Activated T-helper 2 cell treated with anti-CD3 and anti-CD28 coated beads, Interferon-gamma antibody, Interleukin-2, Interleukin-4, amounts not matched to agents 10 μg/mL and 5 μg/mL and 100 μg/mL, durations not matched to agents 14 hours and 24 hours and 36 hours (primary cell): Measurements from ENCODE around the gene HTT. TPM values are rescaled to one million over a fixed set of nuclear protein-coding genes. Genes with fewer than 3 reads are reported as not detected.
"Not testable (repeated sequence)": the region's sequence is repeated elsewhere in the genome, so short reads cannot be mapped to it uniquely, and the experiment has no call there.

Experiments
- DNase-seq: peaks from one replicate; pipeline ENCODE4 v3.0.0; 2021; ENCODE audit warnings: low spot score
- H3K27ac Mint-ChIP-seq: one replicate; pipeline ENCODE4 v1.8.0; 2021; ENCODE audit warnings: mixed read lengths
- H3K27me3 Mint-ChIP-seq: one replicate; pipeline ENCODE4 v1.8.0; 2021; ENCODE audit warnings: low read depth, mixed read lengths
- H3K36me3 Mint-ChIP-seq: one replicate; pipeline ENCODE4 v1.8.0; 2021; ENCODE audit warnings: low read depth, mixed read lengths
- H3K4me1 Mint-ChIP-seq: one replicate; pipeline ENCODE4 v1.8.0; 2021; ENCODE audit warnings: low read depth, mixed read lengths
- H3K4me3 Mint-ChIP-seq: one replicate; pipeline ENCODE4 v1.8.0; 2021; ENCODE audit warnings: low read depth, mild to moderate bottlenecking, moderate library complexity, mixed read lengths
- H3K9me3 Mint-ChIP-seq: one replicate; pipeline ENCODE4 v1.8.0; 2021; ENCODE audit warnings: mixed read lengths
- intact Hi-C: fragments of 100-400 bp; cut with micrococcal nuclease; formaldehyde crosslinking; loops from one replicate; pipeline ENCODE4 v1.15.1; 2023
- total RNA-seq: library from RNA; stranded (reverse); gene quantifications from 2 replicates; pipeline ENCODE4 v1.2.3, GENCODE V29; 2022

The HTT gene
- total RNA-seq, 1 donor from 2014 or later, result 65.3 TPM

DNA sequence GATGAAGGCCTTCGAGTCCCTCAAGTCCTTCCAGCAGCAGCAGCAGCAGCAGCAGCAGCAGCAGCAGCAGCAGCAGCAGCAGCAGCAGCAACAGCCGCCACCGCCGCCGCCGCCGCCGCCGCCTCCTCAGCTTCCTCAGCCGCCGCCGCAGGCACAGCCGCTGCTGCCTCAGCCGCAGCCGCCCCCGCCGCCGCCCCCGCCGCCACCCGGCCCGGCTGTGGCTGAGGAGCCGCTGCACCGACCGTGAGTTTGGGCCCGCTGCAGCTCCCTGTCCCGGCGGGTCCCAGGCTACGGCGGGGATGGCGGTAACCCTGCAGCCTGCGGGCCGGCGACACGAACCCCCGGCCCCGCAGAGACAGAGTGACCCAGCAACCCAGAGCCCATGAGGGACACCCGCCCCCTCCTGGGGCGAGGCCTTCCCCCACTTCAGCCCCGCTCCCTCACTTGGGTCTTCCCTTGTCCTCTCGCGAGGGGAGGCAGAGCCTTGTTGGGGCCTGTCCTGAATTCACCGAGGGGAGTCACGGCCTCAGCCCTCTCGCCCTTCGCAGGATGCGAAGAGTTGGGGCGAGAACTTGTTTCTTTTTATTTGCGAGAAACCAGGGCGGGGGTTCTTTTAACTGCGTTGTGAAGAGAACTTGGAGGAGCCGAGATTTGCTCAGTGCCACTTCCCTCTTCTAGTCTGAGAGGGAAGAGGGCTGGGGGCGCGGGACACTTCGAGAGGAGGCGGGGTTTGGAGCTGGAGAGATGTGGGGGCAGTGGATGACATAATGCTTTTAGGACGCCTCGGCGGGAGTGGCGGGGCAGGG, 568 bp downstream of the HTT start:
- Mint-ChIP-seq H3K4me3 (peak overlapping the region; percentile 89), H3K9me3 (no peaks in the 10 kb centered on the region)
- intact Hi-C loops, result loop anchor here (1.0 to 10.0 kb wide), 6 partner anchors 28 to 1360 kb away; partner anchors contain the start of genes GRK4, NOP14 and SLBP

DNA sequence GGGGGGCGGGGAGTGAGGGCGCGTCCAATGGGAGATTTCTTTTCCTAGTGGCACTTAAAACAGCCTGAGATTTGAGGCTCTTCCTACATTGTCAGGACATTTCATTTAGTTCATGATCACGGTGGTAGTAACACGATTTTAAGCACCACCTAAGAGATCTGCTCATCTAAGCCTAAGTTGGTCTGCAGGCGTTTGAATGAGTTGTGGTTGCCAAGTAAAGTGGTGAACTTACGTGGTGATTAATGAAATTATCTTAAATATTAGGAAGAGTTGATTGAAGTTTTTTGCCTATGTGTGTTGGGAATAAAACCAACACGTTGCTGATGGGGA, 1.1 kb downstream of the HTT start:
- Mint-ChIP-seq H3K27me3 (no peaks in the 10 kb centered on the region), H3K4me1 (peaks cover 24% of the 10 kb centered on the region), H3K36me3 (peaks cover 16% of the 10 kb centered on the region), H3K27ac (no peak overlapping the region), H3K4me3 (peak overlapping the region; percentile 89), H3K9me3 (no peaks in the 10 kb centered on the region)
- intact Hi-C loops, result loop anchor here (10.0 kb wide), 1 partner anchor 1361 kb away; the partner anchor contains the start of gene SLBP
- DNase-seq, result no peak

More for the DNA sequence above, 568 bp downstream of the HTT start:
- H3K27ac Mint-ChIP-seq, result peak overlapping the region; percentile 78
- DNase-seq, result peak; percentile 33
- peaks cover 22% of the 10 kb centered on the region for H3K4me1 Mint-ChIP-seq
- H3K36me3 Mint-ChIP-seq, result peaks cover 13% of the 10 kb centered on the region
- H3K27me3 Mint-ChIP-seq, result no peaks in the 10 kb centered on the region

DNA sequence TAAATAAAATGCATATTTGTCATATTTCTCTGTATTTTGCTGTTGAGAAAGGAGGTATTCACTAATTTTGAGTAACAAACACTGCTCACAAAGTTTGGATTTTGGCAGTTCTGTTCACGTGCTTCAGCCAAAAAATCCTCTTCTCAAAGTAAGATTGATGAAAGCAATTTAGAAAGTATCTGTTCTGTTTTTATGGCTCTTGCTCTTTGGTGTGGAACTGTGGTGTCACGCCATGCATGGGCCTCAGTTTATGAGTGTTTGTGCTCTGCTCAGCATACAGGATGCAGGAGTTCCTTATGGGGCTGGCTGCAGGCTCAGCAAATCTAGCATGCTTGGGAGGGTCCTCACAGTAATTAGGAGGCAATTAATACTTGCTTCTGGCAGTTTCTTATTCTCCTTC, 3.3 kb downstream of the HTT start:
- DNase-seq, result no peak
- peaks cover 16% of the 10 kb centered on the region for H3K36me3 Mint-ChIP-seq
- no peaks in the 10 kb centered on the region for H3K27me3 Mint-ChIP-seq
- intact Hi-C loops, result loop anchor here (10.0 kb wide), 1 partner anchor 1363 kb away; the partner anchor contains the start of gene SLBP
- peak overlapping the region; percentile 67 for H3K27ac Mint-ChIP-seq
- H3K9me3 Mint-ChIP-seq, result no peaks in the 10 kb centered on the region
- H3K4me1 Mint-ChIP-seq, result peaks cover 32% of the 10 kb centered on the region
- H3K4me3 Mint-ChIP-seq, result peak overlapping the region; percentile 37

DNA sequence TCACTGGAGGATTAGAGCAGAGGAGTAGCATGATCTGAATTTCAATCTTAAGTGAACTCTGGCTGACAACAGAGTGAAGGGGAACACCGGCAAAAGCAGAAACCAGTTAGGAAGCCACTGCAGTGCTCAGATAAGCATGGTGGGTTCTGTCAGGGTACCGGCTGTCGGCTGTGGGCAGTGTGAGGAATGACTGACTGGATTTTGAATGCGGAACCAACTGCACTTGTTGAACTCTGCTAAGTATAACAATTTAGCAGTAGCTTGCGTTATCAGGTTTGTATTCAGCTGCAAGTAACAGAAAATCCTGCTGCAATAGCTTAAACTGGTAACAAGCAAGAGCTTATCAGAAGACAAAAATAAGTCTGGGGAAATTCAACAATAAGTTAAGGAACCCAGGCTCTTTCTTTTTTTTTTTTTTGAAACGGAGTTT, 5.2 kb downstream of the HTT start:
- Mint-ChIP-seq H3K4me1 (peaks cover 40% of the 10 kb centered on the region), H3K4me3 (no peak overlapping the region)

DNA sequence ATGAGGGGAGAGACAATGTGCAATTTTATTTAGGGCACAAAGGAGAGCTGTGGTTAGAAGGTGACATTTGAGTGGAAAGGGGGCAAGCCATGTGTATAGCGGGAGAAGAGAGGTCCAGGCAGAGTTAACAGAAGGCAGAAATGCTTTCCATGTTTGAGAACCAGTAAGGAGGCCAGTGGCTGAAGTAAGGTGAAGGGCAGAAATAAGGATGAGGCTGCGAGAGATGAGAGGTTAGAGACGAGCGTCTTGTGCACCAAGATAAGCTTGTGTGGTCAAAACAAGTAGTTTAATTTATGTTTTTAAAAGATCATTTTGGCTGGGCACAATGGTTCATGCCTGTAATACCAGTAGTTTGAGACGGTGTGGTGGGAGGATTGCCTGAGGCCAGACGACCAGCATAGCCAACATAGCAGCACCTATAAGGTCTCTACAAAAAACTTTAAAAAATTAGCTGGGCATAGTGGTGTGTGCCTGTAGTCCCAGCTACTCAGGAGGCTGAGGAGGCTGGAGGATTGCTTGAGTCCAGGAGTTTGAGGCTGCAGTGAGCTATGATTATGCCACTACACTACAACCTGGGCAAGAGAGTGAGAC, 8.5 kb downstream of the HTT start:
- H3K27me3 Mint-ChIP-seq, result no peaks in the 10 kb centered on the region

More for the DNA sequence above, 5.2 kb downstream of the HTT start:
- Mint-ChIP-seq H3K27me3 (no peaks in the 10 kb centered on the region), H3K9me3 (no peaks in the 10 kb centered on the region), H3K36me3 (peaks cover 22% of the 10 kb centered on the region), H3K27ac (no peak overlapping the region)
- DNase-seq, result no peak
- intact Hi-C loops, result loop anchor here (10.0 kb wide), 1 partner anchor 1365 kb away; the partner anchor contains the start of gene SLBP

DNA sequence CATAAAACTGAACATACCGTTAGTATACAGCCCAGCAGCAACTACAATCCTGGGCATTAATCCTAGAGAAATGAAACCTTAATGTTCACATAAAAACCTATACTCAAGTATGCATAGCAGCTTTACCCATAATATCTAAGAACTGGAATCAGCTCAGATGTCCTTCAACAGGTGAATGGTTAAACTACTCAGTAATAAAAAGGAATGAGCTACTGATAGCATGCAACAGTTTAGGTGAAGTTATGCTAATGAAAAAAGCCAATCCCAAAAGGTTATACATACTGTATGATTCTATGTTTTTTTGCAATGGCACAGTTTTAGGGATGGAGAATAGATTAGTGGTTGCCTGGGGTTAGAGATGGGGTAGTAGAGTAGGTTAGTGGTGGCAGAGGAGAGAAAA, 9.3 kb downstream of the HTT start:
- Mint-ChIP-seq H3K4me1 (peaks cover 42% of the 10 kb centered on the region), H3K9me3 (no peaks in the 10 kb centered on the region), H3K27ac (peak overlapping the region; percentile 45), H3K27me3 (no peaks in the 10 kb centered on the region), H3K36me3 (peaks cover 33% of the 10 kb centered on the region), H3K4me3 (no peak overlapping the region)
- intact Hi-C loops, result no loop called here
- DNase-seq, result no peak

More for the DNA sequence above, 8.5 kb downstream of the HTT start:
- intact Hi-C loops, result no loop called here
- Mint-ChIP-seq H3K4me3 (no peak overlapping the region), H3K27ac (peak overlapping the region; percentile 7), H3K4me1 (peaks cover 41% of the 10 kb centered on the region), H3K36me3 (peaks cover 29% of the 10 kb centered on the region), H3K9me3 (no peaks in the 10 kb centered on the region)
- no peak for DNase-seq

DNA sequence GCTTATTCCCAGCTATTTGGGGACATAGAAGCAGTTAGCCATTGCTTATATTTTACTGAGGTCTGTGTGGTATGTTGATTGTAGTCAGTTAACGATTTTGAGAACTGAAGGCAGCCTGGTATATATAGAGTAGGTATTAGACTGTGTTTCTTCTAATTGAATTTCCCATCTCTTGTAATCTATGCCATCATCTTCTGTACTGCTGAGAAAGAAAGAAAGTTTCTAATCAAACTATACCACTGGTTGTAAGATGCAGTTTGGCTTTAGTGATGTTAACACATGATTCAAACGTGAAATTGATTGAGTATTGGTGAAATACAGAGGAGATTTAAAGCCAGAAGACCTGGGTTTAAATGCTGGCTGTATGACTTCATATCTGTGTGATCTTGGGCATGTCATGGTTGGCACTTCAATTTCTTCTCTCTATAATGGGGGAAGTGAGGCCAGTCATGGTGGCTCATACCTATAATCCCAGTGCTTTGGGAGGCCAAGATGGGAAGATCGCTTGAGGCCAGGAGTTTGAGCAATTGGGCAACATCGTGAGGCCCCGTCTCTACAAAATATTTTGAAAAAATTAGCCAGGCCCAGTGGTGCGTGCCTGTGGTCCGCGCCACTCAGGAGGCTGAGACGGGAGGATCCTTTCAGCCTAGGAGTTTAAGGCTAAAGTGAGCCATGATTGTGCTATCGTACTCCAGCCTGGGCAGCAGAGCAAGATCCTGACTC, 11.6 kb downstream of the HTT start:
- Mint-ChIP-seq H3K27me3 (no peaks in the 10 kb centered on the region), H3K36me3 (peaks cover 29% of the 10 kb centered on the region), H3K4me1 (peaks cover 45% of the 10 kb centered on the region), H3K9me3 (no peaks in the 10 kb centered on the region), H3K27ac (peak overlapping the region; percentile 67), H3K4me3 (no peak overlapping the region)
- intact Hi-C loops, result loop anchor here (5.0 kb wide), 2 partner anchors 39 to 124 kb away; partner anchors contain the start of genes GRK4 and NOP14
- DNase-seq, result no peak

DNA sequence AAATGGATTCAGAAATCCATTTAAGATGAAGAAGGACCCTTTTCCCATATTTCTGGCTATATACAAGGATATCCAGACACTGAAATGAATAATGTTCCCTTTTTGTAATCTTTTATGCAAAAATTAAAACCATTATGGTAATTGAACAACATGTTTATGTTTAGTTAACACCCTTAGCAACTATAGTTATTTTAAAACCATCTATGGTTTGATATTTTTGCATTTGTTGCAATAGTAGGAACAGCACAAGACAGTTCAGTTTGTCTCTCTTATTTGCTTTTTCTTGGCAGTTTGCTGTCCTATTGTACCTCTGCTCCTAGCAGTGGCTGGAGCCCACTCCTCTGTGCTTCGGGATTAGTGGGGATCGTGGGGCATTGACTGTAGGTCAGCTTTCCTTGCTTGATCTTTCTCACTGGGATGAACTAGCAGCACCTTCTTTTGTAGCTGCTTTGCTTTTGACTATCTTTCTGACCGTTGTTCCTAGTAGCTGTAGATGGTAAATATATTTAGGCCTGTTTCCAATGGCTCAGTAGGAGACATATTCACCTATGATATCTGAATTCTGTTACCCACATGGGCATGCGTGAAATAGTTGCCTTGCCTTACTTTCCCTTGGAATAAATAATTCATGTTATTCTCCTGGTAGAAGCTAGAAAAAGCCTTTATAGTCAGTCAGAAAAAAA, 12.8 kb downstream of the HTT start:
- DNase-seq, result no peak
- intact Hi-C loops, result loop anchor here (5.0 kb wide), 2 partner anchors 40 to 125 kb away; partner anchors contain the start of genes GRK4 and NOP14
- Mint-ChIP-seq H3K27me3 (no peaks in the 10 kb centered on the region), H3K9me3 (no peaks in the 10 kb centered on the region), H3K4me1 (peaks cover 47% of the 10 kb centered on the region), H3K4me3 (no peak overlapping the region), H3K27ac (no peak overlapping the region), H3K36me3 (peaks cover 29% of the 10 kb centered on the region)

DNA sequence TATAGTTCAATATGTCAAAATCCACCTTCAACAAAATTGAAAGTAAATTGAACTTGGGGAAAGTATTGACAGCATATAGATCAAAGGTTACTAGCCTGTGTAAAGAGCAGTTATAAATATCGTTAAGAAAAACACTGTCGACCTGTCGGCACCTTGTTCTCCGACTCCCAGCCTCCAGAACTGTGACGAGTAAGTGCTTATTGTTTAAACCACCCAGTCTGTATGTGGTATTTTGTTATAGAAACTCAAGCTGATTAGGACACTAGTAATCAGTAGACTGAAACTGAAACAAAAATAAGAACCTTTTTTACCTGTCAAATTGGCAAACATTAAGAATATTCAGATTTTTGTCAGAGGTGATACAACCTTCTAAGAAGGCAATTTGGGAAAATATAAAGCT, 17.0 kb downstream of the HTT start:
- Mint-ChIP-seq H3K36me3 (peaks cover 48% of the 10 kb centered on the region), H3K4me1 (peaks cover 21% of the 10 kb centered on the region), H3K27me3 (no peaks in the 10 kb centered on the region), H3K4me3 (peak overlapping the region; percentile 21), H3K27ac (no peak overlapping the region), H3K9me3 (no peaks in the 10 kb centered on the region)
- no peak for DNase-seq
- intact Hi-C loops, result no loop called here

DNA sequence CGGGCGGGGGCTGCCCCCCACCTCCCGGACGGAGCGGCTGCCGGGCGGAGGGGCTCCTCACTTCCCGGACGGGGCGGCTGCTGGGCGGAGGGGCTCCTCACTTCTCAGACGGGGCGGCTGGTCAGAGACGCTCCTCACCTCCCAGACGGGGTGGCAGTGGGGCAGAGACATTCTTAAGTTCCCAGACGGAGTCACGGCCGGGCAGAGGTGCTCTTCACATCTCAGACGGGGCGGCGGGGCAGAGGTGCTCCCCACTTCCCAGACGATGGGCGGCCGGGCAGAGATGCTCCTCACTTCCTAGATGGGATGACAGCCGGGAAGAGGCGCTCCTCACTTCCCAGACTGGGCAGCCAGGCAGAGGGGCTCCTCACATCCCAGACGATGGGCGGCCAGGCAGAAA, 20.2 kb downstream of the HTT start:
- peaks cover 39% of the 10 kb centered on the region for H3K36me3 Mint-ChIP-seq
- H3K27me3 Mint-ChIP-seq, H3K4me1 Mint-ChIP-seq, intact Hi-C loops, DNase-seq, H3K4me3 Mint-ChIP-seq, H3K9me3 Mint-ChIP-seq, H3K27ac Mint-ChIP-seq: not testable (repeated sequence)

DNA sequence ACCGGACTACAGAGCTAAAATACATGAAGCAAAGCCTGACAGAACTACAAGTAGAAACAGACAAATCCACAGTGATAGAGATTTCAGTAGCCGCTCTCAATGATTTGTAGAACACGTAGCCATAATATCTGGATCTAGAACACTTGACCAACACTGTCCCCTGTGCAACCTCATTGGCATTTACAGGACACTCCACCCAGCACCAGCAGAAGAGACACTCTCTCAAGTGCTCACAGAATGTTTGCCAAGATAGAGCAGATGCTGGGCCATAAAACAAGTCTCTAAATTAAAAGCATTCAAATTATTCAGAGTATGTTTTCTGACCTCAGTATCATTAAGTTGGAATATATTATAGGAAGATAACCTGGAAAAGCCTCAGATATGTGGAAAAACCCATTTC, 21.7 kb downstream of the HTT start:
- H3K36me3 Mint-ChIP-seq, result peaks cover 47% of the 10 kb centered on the region
- no peak for DNase-seq
- no peak overlapping the region for H3K4me3 Mint-ChIP-seq
- intact Hi-C loops, result no loop called here
- peaks cover 4% of the 10 kb centered on the region for H3K4me1 Mint-ChIP-seq
- H3K27me3 Mint-ChIP-seq, result no peaks in the 10 kb centered on the region
- no peak overlapping the region for H3K27ac Mint-ChIP-seq
- H3K9me3 Mint-ChIP-seq, result no peaks in the 10 kb centered on the region

DNA sequence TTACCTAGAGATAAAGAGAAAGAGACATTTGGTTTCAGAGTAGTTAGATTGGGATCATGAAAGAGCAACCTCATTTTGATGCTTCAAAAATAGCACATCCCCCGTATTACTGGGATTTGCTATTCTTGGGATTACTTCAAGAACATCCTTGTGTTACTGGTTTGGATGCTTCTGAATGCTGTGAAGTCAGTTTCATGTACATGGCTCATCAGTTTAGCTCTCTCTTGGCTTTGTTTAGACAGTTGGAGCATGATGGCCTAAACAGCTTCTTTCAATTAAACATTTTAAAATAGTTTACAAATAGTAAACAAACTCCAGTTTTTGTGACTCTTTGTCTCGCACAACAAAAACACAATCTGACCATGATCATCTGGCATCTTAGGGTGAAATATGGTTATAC, 23.9 kb downstream of the HTT start:
- H3K27ac Mint-ChIP-seq, result no peak overlapping the region
- no peaks in the 10 kb centered on the region for H3K27me3 Mint-ChIP-seq
- H3K4me1 Mint-ChIP-seq, result no peaks in the 10 kb centered on the region
- H3K36me3 Mint-ChIP-seq, result peaks cover 51% of the 10 kb centered on the region
- intact Hi-C loops, result no loop called here
- no peak for DNase-seq
- H3K9me3 Mint-ChIP-seq, result no peaks in the 10 kb centered on the region
- H3K4me3 Mint-ChIP-seq, result no peak overlapping the region
